Heart right ventricle (tissue), 16 donors: ENCODE data around the gene ERI3. TPM values are rescaled to one million over a fixed set of nuclear protein-coding genes. Genes with fewer than 3 reads are reported as not detected.

Source experiments
- ATAC-seq, 8 donors: fragments of 200-7000 bp; cut with Tn5 transposase; one replicate each; pipeline ENCODE4 v1.9.1; 2020; ENCODE audit warnings: mild to moderate bottlenecking in 8 of 8, moderate library complexity in 8 of 8, moderate number of reproducible peaks in 1 of 8
- DNase-seq, 2 donors: peaks; one replicate each; pipeline ENCODE4 v3.0.0-alpha.2; 2020
- H3K27ac ChIP-seq, 10 donors: fragments of 200-600 bp; sonication (generic) in 2 of 10; one replicate each; pipeline versions ENCODE4 v1.5.0 to v1.8.0; 2020 to 2022; ENCODE audit warnings: mild to moderate bottlenecking in 3 of 10
- H3K27me3 ChIP-seq, 7 donors: fragments of 200-600 bp; one replicate each; pipeline ENCODE4 v1.8.0; 2021 to 2022; ENCODE audit warnings: mild to moderate bottlenecking in 2 of 7
- H3K36me3 ChIP-seq, 9 donors: fragments of 200-600 bp; sonication (generic) in 1 of 9; one replicate each; pipeline versions ENCODE4 v1.5.0 to v1.8.0; 2020 to 2022; ENCODE audit warnings: mild to moderate bottlenecking in 2 of 9
- H3K4me1 ChIP-seq, 9 donors: fragments of 200-600 bp; sonication (generic) in 1 of 9; one replicate each; pipeline versions ENCODE4 v1.5.0 to v1.8.0; 2020 to 2022; ENCODE audit warnings: mild to moderate bottlenecking in 4 of 9
- H3K4me3 ChIP-seq, 10 donors: fragments of 200-600 bp; sonication (generic) in 2 of 10; one replicate each; pipeline versions ENCODE4 v1.5.0 to v1.8.0; 2020 to 2022; ENCODE audit warnings: mild to moderate bottlenecking in 7 of 10, moderate library complexity in 2 of 10
- H3K9me3 ChIP-seq, 11 donors: fragments of 200-600 bp in 10 of 11; sonication (generic) in 2 of 11; one replicate each; pipeline versions ENCODE4 v1.5.0 to v1.8.0; 2013 to 2022; ENCODE audit warnings: mild to moderate bottlenecking in 2 of 11, control low read depth in 1 of 11, moderate library complexity in 1 of 11
- whole genome bisulfite sequencing, 2 donors: extraction: QIAGEN DNeasy Blood & Tissue Kit; methylation state at CpG; one replicate each; pipeline ENCODE4 v1.1.7; 2013; ENCODE audit warnings: inconsistent platforms in 1 of 2; 5-methylcytosine and 5-hydroxymethylcytosine counted together
- intact Hi-C, 10 donors: fragments of 100-400 bp; cut with DNase I; formaldehyde crosslinking; loops; one replicate each; pipeline versions ENCODE4 v1.11.1 to v1.14.2; 2022
- polyA plus RNA-seq, 2 donors: library from polyadenylated mRNA; stranded (reverse); fragments of 200-250 nt; gene quantifications; one replicate each; pipeline ENCODE4 v1.2.3, GENCODE V29; 2013
- total RNA-seq, 10 donors: library from RNA; stranded (reverse); fragmentation: NEBNext Ultra II Directional in 3 of 10; extraction: Animal tissue kit (Norgen Biotek cat#: 25700) in 3 of 10; gene quantifications; one replicate each; pipeline versions ENCODE4 v1.2.1 to v1.2.4, GENCODE V29; 2021 to 2023
- TF ChIP-seq, protein P1 (sequence below), 9 donors: fragments of 200-600 bp; sonication (generic) in 2 of 9; IDR thresholded peaks; one replicate each; pipeline versions ENCODE4 v1.5.0 to v1.8.0; 2021 to 2022; ENCODE audit warnings: antibody characterized with exemption in 9 of 9, mild to moderate bottlenecking in 5 of 9, moderate library complexity in 1 of 9
- donor health status: Arrhythmogenic right ventricular cardiomyopathy.
- donor health status: ischemic (EF 13 %, LVEDD 7.1; RV severe dilation, severe dysfunction).
- donor health status: healthy with polysubstance abuse.
- donor health status: DM: no; HTN: yes; CAD: no.
- donor health status: DM: no; HTN: no; CAD: no.
- donor health status: ischemic (EF 25% LVEDD 6.9; RV normal size, moderate dysfunction).
- donor health status: ischemic (EF 25% LVEDD 5.7; RV mildly dilated, moderate dysfunction).
- donor health status: healthy.
- donor health status: DM: yes; HTN: yes; CAD: no.
- donor health status: Ischemic cardiomyopathy.
- donor health status: ischemic (EF 35%, LVEDD 5.7; RV mildly dilated, moderate dysfunction).
- donor health status: nonischemic (EF 11% LVEDD 7.7; RV severe dilation, severe dysfunction).
- donor health status: DM: yes; HTN: yes; CAD: no.
- donor health status: PGD.
- donor health status: ischemic (EF 29% LVEDD 5.4; RV normal size, mild dysfunction).
- donor health status: nonischemic (EF 23%, LVEDD 6.1; RV moderate dilation, normal function).

The ERI3 gene
- total and polyA plus RNA-seq, 12 donors = 28.1 to 68.4 (median 47.9) TPM

DNA sequence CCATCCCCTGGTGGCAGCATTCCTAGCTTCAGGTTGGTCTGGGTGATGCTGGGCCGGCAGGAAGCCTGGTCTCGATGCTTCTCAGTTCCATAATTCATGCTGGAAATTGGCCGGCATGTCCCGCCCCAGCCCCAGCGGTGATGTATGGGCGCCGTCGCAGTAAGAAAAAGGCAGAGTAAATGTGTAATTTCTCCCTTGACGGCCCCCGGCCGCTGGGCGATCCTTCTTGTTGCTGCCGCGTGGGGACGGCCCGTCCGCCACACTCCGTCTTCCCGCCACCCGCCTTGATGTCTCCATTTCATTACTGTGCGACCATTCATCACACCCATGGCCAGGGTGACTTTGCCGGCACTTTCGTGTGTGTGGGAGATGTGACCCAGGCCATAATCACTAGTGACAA is 133.3 kb downstream of the ERI3 start:
- Histone ChIP-seq H3K27ac (no peak overlapping the region), H3K27me3 (no peaks in the 10 kb centered on the region), H3K36me3 (peaks cover 0 to 58% (median 24%) of the 10 kb centered on the region in 9 donors), H3K4me1 (peaks cover 0 to 10% (median 0%) of the 10 kb centered on the region in 9 donors), H3K4me3 (no peak overlapping the region), H3K9me3 (no peaks in the 10 kb centered on the region)
- intact Hi-C loops = loop anchor here in 3 of 10 donors (5.0 to 10.0 kb wide), 3 partner anchors 73 to 376 kb away; no protein-coding TSS in a partner anchor
- DNase-seq (no peak), ATAC-seq (no peak)
- TF ChIP-seq, protein P1, sequence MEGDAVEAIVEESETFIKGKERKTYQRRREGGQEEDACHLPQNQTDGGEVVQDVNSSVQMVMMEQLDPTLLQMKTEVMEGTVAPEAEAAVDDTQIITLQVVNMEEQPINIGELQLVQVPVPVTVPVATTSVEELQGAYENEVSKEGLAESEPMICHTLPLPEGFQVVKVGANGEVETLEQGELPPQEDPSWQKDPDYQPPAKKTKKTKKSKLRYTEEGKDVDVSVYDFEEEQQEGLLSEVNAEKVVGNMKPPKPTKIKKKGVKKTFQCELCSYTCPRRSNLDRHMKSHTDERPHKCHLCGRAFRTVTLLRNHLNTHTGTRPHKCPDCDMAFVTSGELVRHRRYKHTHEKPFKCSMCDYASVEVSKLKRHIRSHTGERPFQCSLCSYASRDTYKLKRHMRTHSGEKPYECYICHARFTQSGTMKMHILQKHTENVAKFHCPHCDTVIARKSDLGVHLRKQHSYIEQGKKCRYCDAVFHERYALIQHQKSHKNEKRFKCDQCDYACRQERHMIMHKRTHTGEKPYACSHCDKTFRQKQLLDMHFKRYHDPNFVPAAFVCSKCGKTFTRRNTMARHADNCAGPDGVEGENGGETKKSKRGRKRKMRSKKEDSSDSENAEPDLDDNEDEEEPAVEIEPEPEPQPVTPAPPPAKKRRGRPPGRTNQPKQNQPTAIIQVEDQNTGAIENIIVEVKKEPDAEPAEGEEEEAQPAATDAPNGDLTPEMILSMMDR (IDR thresholded peaks at IDR 0.05) = no peak
- 92 to 93% methylated on average over 23 of the region's 23 CpGs for WGBS, 2 donors

DNA sequence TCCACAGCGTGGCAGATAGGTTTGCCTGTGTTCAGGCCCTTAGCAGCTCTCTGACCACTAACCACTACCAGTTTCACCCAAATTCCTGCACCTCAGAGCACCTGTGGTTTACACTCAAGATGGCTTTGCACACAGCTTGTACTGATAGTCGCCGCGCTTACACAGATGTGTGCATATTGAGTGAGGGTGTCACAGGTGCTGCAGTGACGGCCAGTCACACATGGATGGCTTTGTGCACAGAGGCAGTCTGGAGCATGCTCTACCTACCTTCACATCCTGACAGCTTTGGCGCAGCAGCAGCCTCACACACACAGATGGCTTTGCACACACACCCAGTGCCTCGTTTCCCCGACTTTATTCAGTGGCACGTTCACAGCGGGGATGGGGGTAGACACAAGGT is 134.3 kb downstream of the ERI3 start:
- 90 to 91% methylated on average over 10 of the region's 10 CpGs for WGBS, 2 donors
- TF ChIP-seq, protein P1 (IDR thresholded peaks at IDR 0.05) = no peak

DNA sequence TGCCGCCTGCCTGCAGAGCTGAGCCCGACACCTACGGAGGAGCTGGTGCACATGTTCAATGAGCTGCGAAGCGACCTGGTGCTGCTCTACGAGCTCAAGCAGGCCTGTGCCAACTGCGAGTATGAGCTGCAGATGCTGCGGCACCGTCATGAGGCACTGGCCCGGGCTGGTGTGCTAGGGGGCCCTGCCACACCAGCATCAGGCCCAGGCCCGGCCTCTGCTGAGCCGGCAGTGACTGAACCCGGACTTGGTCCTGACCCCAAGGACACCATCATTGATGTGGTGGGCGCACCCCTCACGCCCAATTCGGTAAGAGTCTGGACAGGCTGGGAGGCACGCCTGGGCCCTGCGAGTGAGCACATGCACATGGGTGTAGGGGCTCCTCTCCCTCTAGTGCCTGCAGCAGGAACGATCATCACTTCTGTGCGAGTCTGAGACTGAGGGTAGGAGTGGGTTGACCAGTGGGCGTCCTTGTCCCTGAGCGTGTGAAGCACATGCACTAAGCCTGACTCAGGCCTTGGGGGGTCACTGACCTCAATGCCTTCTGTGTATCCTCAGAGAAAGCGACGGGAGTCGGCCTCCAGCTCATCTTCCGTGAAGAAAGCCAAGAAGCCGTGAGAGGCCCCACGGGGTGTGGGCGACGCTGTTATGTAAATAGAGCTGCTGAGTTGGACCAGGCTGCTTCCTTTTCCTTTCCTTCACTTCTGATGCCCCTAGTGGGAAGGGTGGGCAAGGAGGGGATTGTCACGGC is 134.9 kb downstream of the ERI3 start:
- TF ChIP-seq, protein P1 (IDR thresholded peaks at IDR 0.05) = no peak
- H3K9me3 ChIP-seq = no peaks in the 10 kb centered on the region
- peaks cover 0 to 74% (median 31%) of the 10 kb centered on the region in 9 donors for H3K36me3 ChIP-seq
- H3K4me1 ChIP-seq = peaks cover 0 to 10% (median 0%) of the 10 kb centered on the region in 9 donors
- WGBS, 2 donors = 80 to 83% methylated on average over 31 of the region's 31 CpGs
- intact Hi-C loops = loop anchor here in 3 of 10 donors (5.0 to 10.0 kb wide), 3 partner anchors 75 to 377 kb away; no protein-coding TSS in a partner anchor
- ATAC-seq (no peak), DNase-seq (no peak)
- H3K4me3 ChIP-seq = no peak overlapping the region
- H3K27ac ChIP-seq = no peak overlapping the region
- H3K27me3 ChIP-seq = no peaks in the 10 kb centered on the region

More for the DNA sequence above, 134.3 kb downstream of the ERI3 start:
- Histone ChIP-seq H3K4me3 (no peak overlapping the region), H3K4me1 (peaks cover 0 to 10% (median 0%) of the 10 kb centered on the region in 9 donors), H3K9me3 (no peaks in the 10 kb centered on the region), H3K27me3 (no peaks in the 10 kb centered on the region), H3K27ac (no peak overlapping the region), H3K36me3 (peaks cover 0 to 68% (median 26%) of the 10 kb centered on the region in 9 donors)
- DNase-seq (no peak), ATAC-seq (no peak)
- intact Hi-C loops = loop anchor here in 3 of 10 donors (5.0 to 10.0 kb wide), 3 partner anchors 74 to 377 kb away; no protein-coding TSS in a partner anchor

DNA sequence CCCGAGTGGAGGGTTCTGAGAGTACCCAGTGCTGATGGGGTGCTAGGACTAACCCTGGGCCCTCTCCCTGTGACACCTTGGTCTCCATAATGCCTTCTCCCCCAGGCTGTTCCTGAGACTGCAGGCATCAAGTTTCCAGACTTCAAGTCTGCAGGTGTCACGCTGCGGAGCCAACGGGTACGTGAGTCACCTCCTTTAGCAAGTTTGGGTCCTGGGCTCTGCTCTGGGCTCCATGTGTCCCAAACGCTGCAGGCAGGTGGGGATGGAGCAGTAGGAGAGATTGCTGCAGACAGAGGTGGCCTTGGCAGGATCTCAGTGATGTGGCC is 135.8 kb downstream of the ERI3 start:
- peaks cover 0 to 83% (median 31%) of the 10 kb centered on the region in 9 donors for H3K36me3 ChIP-seq
- DNase-seq (no peak), ATAC-seq (no peak)
- no peak overlapping the region for H3K4me3 ChIP-seq
- TF ChIP-seq, protein P1 (IDR thresholded peaks at IDR 0.05) = no peak
- H3K4me1 ChIP-seq = peaks cover 0 to 17% (median 4%) of the 10 kb centered on the region in 9 donors
- intact Hi-C loops = loop anchor here in 9 of 10 donors (5.0 to 10.0 kb wide), 13 partner anchors 73 to 436 kb away; partner anchors contain the start of gene CCDC24 (in 1 of the 9)
- WGBS, 2 donors = 88 to 90% methylated on average over 6 of the region's 6 CpGs
- H3K27ac ChIP-seq = no peak overlapping the region
- no peaks in the 10 kb centered on the region for H3K27me3 ChIP-seq
- no peaks in the 10 kb centered on the region for H3K9me3 ChIP-seq
